NK-92 treated with Interleukin-12 subunit alpha and Interleukin-12 subunit beta, amount 100 ng/mL, for 24 hours (cell line): ENCODE data around the gene TMEM229A.
"Not testable (repeated sequence)": the region's sequence is repeated elsewhere in the genome, so short reads cannot be mapped to it uniquely, and the experiment has no call there.

Source experiments
- DNase-seq: peaks from one replicate; lab custom pipeline; 2025; lab: John Stamatoyannopoulos, UW

Gene TMEM229A

DNA sequence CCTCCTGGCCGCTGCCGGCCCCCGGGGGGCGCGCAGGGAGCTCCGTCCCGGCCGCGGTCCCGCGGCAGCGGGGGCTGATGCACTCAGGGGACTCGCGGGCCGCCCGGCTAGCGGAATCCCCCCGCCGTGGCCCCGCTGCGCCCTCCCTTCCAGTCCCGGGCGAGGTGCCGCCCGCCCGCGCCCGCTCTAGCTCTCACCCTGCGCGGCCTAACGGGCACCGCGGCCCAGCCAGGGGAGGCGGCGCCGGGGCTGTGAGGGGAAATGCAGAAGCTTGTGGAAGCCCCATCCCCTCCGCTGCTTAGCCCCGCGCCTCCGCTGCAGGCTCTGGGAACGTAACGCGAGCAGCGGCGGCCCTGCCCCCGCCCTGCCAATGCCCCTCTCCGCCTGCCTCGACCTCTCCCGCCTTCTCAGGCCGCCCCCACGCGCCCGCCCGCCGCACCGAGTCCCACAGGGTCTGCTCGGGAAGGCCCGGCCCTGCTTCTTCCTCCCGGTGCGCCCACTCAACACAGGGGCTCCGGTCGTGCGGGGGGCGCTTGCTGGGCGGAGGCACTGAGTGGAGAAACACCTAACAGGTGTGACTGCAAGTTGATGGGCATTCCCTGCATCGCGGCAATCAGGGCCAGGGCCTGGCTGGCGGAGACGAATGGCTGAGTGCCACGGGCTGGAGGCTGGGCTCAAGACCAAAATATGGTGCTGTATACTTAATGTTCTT lies 384 bp upstream of the TMEM229A start:
- no peak for DNase-seq

DNA sequence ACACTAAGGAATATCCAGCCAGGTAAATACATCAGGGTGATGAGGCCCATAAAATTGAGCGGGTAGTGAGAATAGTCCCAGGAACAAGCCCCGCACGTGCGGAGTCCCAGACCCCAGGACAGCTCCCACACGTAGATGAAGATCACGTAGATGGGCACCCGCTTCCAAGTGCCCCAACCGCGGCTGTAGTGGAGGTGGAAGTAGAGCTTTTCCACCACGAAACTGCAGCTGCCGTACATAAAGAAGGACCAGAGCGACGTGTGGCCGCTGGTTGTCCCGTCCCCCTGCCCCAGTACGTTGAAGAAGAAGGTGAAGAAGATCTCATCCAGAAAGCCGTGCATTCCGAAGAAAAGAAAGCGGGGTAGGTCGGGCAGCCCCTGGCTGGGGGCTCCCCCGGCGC lies 948 bp downstream of the TMEM229A start:
- no peak for DNase-seq

DNA sequence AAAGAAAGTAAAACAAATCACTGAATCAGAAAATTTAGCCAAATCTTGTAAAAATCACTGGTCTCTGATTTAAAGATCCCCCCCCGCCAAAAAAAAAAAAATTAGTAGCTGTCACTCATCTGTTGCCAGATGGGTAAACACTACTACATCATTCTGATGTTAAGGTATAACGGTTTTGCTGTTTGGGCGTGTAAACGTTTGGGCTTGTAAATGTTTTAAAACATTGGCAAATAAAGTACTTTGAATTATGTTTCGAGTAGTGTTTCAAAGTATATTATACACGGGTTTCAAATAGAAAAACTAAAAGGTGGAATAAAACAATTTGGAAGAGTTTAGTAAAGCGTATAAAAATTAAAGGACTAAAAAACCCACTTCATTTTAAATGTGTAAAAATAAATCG lies 1.5 kb downstream of the TMEM229A start:
- DNase-seq: no peak

DNA sequence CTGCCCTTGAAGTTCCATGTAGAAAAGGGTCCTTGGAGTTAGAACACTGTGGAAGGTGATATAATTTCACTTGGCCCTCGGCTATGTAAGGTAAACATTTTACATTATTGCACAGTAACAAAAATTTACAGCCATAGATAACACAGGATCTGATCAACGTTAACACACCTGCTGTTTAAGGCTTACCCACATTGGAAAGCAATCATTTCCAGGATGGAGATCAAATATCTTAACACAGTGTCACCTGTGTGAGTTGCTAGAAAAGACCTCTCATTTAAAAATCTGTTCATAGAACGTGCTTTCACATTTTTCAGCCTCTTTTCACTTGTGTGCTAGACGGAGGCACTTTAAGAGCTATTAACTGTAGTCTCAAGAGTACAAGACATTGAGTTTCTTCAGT lies 1.9 kb downstream of the TMEM229A start:
- DNase-seq: no peak

DNA sequence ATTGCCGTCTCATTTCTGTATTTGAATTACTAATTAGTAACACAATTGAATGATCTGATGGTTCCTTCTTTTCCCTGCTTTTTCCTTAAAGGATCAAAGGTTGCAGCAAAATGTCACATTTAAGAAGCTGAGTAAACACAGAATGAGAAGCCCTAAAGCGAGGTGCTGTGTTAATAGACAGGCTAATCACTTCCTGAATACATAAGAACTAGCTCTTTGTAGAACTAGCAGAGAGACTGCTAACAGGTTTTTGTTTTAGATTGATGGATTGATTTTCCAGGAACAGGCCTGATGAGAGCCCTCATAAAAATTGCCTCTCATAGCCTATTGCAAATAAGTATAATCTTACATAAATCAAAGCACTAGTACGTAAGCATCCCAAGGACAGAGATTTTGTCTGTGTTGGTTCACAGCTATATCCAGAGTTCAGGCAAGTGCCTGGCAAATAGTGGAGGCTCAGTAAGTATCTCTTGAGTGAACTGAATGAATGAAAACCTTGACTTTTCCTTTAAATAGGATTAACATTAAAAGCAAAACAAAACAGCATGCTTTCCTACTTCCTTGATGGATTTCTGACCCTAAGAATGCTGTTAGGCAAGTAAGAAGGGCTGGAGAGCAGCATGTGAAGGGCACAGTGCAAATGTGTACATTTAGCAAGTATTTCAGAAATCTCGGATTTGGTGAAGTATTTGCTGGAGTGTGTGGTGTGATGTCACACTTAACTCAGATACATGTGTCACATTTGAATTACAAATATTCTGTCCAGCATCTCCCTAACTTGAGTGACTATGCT lies 3.3 kb downstream of the TMEM229A start:
- DNase-seq: no peak

DNA sequence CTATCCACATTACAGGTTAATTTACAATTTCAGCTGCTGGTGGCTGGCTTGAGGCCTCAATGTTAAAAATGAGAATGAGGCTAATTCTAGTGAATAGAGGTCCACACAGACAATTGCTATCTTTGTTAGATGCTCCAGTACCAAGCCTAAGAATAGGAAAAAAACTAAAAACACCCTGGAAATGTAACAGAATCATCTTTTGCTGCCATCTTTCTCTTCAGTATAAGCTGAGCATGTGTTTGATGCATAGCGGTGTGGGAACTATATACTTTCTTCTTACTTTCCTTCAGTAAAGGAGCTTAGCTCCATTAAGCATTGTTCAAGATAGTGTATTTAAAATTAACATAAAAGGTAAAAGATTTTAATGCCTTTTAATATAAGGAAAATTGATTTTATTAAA lies 5.6 kb downstream of the TMEM229A start:
- DNase-seq: no peak

DNA sequence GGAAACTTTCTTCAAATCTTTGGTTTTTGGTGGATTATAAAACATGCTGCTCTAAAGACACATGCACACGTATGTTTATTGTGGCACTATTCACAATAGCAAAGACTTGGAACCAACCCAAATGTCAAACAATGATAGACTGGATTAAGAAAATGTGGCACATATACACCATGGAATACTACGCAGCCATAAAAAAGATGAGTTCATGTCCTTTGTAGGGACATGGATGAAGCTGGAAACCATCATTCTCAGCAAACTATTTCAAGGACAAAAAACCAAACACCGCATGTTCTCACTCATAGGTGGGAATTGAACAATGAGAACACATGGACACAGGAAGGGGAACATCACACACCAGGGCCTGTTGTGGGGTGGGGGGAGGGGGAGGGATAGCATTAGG lies 8.5 kb downstream of the TMEM229A start:
- DNase-seq: not testable (repeated sequence)

DNA sequence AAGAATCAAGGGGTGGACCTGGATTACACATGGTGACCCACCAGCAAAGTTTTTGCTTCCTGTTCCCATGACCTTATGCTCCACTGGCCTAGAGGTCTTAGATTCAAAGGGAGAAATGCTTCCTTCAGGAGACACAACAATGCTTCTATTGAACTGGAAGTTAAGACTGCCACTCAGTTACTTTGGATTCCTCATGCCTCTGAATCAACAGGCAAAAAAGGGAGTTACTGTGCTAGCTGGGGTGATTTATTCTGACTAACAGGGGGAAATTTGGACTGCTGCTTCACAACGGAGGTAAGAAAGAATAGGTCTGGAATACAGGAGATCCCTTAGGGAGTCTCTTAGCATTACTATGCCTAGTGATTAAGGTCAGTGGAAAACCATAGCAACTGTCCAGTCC lies 10.3 kb downstream of the TMEM229A start:
- no peak for DNase-seq

DNA sequence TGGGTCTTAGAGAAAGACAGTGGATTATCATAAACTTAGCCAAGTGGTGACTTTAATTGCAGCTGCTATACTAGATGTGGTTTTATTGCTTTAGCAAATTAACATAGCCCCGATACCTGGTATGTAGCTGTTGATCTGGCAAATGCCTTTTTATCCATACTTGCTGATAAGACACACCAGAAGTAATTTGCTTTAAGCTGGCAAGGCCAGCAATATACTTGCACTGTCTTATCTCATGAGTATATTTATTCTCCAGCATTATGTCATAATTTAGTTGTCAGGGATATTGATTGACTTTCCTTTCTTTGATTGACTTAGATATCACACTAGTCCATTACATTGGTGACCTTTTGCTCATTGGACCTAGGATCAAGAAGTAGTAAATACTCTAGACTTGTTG lies 12.8 kb downstream of the TMEM229A start:
- no peak for DNase-seq

DNA sequence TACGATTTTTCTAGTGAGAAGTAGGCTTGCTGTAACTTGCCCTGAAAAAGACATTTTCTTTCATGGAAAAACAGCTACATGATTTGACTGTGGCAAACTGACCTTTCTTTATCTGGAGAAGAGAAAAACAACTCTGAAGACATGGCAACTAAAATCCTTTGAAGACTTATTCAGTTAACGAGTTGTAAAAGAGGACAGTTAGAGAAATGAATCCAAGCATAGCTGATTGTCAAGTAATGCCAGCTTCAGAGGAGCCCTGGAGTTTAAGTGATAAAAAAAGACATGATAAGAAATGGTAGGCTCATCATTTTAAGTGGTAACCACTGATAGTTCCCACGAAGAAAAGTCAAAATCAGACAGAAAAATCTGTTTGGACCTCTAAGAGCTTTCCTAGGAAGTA lies 19.6 kb downstream of the TMEM229A start:
- DNase-seq: no peak

DNA sequence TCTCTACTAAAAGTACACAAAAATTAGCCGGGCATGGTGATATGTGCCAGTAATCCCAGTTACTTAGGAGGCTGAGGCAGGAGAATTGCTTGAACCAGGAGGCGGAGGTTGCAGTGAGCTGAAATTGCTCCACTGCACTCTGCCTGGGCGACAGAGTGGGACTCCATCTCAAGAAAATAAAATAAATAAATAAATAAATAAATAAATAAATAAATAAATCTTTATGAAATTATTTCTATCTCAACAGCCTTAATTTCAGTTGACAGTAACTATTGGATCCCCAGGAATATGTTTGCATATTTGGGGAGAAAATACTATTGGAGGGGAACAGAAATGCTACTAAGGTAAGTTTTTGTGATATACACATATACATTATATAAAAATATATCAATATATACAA lies 20.0 kb downstream of the TMEM229A start:
- DNase-seq: no peak

DNA sequence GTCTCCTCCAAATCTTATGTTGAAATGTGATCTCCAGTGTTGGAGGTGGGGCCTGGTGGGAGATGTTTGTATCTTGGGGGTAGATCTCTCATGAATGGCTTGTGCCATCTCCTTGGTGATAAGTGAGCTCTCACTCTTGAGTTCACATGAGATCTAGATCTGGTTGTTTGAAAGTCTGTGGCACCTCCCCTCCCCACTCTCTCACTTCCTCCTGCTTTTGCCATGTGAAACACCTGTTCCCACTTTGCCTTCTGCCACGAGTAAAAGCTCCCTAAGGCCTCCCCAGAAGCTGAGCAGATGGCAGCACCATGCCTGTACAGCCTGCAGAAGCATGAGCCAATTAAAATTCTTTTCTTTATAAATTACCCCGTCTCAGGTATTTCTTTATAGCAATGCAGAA lies 23.5 kb downstream of the TMEM229A start:
- no peak for DNase-seq

DNA sequence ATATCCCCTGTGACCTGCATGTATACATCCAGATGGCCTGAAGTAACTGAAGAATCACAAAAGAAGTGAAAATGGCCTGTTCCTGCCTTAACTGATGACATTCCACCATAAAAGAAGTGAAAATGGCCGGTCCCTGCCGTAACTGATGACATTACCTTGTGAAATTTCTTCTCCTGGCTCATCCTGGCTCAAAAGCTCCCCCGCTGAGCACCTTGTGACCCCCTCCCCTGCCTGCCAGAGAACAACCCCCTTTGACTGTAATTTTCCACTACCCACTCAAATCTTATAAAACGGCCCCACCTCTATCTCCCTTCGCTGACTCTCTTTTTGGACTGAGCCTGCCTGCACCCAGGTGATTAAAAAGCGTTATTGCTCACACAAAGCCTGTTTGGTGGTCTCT lies 24.6 kb downstream of the TMEM229A start:
- DNase-seq: not testable (repeated sequence)

DNA sequence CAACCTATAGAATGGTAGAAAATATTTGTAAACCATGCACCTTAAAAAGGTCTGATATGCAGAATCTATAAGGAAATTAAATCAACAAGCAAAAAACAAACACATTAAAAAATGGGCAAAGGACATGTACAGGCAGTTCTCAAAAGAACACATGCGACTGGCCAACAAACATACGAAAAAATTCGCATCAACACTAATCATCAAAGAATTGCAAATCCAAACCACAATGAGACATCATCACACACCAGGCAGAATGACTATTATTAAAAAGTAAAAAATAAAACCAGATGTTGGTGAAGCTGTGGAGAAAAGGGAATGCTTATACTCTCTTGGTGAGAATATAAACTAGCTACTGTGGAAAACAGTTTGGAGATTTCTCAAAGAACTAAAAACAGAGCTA lies 33.2 kb downstream of the TMEM229A start:
- DNase-seq: no peak

DNA sequence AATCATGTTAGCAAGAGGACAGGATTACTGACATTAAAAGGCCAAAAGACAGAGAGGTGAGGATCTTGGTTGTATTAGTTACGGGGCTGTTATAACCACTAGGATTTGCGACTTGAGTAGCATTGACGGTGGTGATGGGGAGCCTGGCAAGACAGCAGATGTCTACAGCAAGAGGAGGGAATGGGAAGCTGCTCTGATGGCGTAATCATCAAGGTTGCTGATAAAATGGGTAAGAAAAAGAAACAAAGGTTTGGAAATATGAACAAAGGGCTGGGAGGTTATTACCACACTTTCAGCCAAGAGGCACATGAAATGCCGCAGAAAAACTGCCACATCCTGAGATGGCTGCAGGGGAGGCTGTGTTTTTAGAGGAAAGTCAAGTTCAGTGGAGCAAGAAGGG lies 33.9 kb downstream of the TMEM229A start:
- no peak for DNase-seq

DNA sequence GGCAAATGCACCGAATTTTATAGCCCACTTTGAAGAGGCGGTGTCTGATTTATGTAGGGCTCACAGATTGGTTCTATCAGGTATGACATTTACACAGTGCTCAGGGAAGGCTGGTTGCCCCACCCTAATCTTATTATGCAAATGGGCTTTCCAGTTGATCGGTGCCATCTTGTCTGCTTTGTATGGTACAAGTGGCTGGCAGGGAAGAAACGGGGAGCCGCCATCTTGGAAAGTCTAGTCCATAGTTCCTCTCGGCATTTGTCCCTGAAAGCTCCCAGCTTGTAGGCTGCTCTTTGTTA lies 36.6 kb downstream of the TMEM229A start:
- DNase-seq: no peak

DNA sequence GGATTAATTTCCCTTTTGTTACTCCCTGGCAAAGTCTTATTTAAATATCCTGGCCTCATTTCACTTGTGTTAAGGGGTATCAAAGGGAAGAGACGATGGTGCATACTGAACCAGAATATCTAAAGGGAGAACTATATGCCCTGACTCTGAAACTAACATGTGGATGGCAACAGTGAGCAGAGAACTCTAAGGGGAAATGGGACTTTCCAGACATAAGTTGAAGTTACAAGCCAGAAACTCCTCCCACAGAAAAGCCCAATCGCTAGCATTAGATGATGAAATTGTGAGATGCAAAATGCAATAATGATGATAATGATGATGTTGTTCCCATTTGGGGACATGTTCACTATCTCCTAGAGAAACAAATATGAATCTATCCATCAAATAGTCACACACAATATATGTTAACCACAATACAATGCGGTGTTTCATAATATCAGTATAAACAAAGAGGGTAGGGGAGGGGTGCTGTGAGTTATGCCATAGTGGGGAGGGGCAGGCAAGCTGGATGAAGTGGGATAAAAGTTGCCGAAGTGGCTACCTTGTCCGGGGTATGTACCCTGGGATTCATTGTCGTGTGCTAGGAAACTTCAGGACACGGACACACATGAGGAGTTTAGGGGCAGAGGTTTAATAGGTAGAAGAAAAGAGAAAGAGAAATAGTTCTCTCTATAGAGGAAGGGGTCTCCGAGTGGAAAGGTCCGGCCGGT lies 37.1 kb downstream of the TMEM229A start:
- DNase-seq: no peak

DNA sequence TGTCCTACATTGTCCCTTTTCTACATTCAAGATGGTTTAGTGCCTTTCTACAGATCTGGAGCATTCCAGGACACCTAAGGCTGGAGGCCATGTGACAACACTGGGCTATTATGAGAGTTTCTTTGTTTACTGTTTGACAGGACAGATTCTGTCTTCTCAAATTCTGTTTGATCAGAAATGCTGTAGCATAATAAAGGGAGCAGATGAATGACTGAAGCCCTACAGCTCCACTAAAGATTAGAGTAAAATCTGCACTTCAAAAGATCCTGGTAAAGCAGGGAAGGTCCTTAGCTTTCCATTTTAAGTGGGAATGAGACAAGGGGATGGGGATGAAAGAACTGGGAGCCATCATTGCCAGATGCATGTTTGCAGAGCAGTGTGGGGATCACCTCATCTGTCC lies 38.4 kb downstream of the TMEM229A start:
- DNase-seq: no peak

DNA sequence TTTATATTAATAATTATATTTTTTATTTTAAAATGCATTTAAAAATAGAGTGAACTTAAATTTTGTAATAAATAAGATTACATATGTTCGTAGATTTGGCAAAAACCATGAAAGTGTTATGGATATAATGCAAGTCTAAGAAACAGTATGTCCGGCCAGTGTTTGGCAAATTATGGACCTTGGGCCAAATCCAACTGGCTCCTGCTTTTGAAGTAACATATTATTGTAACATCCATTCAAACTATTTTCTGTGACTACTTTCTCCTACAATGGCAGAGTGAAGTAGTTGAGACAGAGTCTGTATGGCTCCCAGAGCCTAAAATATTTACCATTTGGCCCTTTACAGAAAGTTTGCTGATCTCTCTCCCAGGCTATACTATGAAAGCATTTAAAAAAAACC lies 38.9 kb downstream of the TMEM229A start:
- no peak for DNase-seq

DNA sequence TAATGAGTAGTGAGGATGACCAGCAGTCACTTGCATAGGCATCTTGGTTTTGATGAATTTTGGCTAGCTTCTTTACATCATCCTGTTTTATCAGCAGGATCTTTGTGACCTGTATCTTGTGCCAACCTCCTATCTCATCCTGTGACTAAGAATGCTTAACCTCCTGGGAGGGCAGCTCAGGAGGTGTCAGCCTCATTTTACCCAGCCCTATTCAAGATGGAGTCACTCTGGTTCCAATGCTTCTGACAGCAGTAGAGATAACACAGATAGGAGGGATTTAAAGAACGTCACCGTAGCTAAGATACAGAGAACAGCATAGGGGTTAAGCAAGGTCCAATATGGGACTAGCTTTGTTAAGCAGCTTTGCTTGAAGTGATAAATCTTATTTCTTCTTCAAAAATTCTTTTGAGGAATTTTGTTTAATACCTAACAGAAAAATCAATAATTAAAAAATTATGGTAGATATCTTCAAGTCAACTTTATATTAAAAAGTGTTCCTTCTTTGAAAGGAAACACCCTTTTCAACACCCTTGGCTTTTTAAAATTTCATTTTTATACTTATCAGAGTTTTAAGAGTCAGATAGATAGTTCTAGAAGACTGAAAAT lies 39.9 kb downstream of the TMEM229A start:
- no peak for DNase-seq

DNA sequence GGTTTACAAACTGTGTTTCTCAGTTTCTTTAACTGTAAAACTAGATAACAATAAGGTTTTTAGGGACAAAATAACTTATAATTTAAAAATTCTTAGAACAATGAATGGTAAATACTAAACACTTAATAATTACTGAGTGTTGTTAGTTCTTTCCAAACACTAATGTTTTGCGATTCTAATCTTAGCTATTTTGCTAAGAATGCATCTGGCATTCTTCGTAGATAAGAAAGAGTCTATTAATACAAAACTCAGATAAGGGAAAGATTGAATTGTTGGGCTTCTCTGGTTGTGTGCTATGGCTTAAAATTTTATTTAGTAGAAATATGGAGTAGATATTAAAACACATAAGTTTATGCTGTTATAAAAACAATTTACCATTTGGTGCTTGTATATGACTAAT lies 45.4 kb downstream of the TMEM229A start:
- DNase-seq: no peak
